Measurements from ENCODE around the gene IL17C.

Gene IL17C

GRCh38 chr16:88610080-88610479 lies 28.3 kb upstream of the IL17C start:
- DNase-seq (ENCODE audit: low read depth) = no peak

GRCh38 chr16:88610909-88611812 lies 27.2 kb upstream of the IL17C start:
- no peak for DNase-seq (ENCODE audit: low read depth)

- no peak for DNase-seq (ENCODE audit: low read depth)
These were observed 25.1 kb upstream of the IL17C start for GRCh38 chr16:88613293-88613692.

GRCh38 chr16:88613911-88614817 lies 24.2 kb upstream of the IL17C start:
- no peak for DNase-seq (ENCODE audit: low read depth)

GRCh38 chr16:88614818-88615580 lies 23.4 kb upstream of the IL17C start:
- no peak for DNase-seq (ENCODE audit: low read depth)

- no peak for DNase-seq (ENCODE audit: low read depth)
These were observed 22.1 kb upstream of the IL17C start for GRCh38 chr16:88616320-88616719.

GRCh38 chr16:88616736-88617135 lies 21.6 kb upstream of the IL17C start:
- no peak for DNase-seq (ENCODE audit: low read depth)

GRCh38 chr16:88617268-88618031 lies 20.9 kb upstream of the IL17C start:
- DNase-seq (ENCODE audit: low read depth) = no peak

GRCh38 chr16:88618182-88618955 lies 20.0 kb upstream of the IL17C start:
- no peak for DNase-seq (ENCODE audit: low read depth)

- DNase-seq (ENCODE audit: low read depth) = no peak
These were observed 19.3 kb upstream of the IL17C start for GRCh38 chr16:88618956-88619667.

GRCh38 chr16:88619859-88620815 lies 18.2 kb upstream of the IL17C start:
- DNase-seq (ENCODE audit: low read depth) = peak; percentile 89

- no peak for DNase-seq (ENCODE audit: low read depth)
These were observed 16.2 kb upstream of the IL17C start for GRCh38 chr16:88622125-88622524.

- DNase-seq (ENCODE audit: low read depth) = no peak
These were observed 15.5 kb upstream of the IL17C start for GRCh38 chr16:88622866-88623265.

GRCh38 chr16:88623858-88624257 lies 14.5 kb upstream of the IL17C start:
- no peak for DNase-seq (ENCODE audit: low read depth)

- no peak for DNase-seq (ENCODE audit: low read depth)
These were observed 13.9 kb upstream of the IL17C start for GRCh38 chr16:88624481-88624880.

- peak; percentile 20 for DNase-seq (ENCODE audit: low read depth)
These were observed 13.3 kb upstream of the IL17C start for GRCh38 chr16:88624977-88625576.

GRCh38 chr16:88626646-88627045 lies 11.7 kb upstream of the IL17C start:
- no peak for DNase-seq (ENCODE audit: low read depth)

Measured in T-helper 22 cell (primary cell).